Fibroblast of lung (primary cell): ENCODE results near the gene HTD2.

Experiments used
- CTCF ChIP-seq, 2 donors: IDR thresholded peaks in 1 of 2; conservative IDR thresholded peaks in 1 of 2; 1 replicate in 1 of 2; 2 replicates in 1 of 2; pipeline ENCODE4 v1.5.1; 2011 to 2012; ENCODE audit warnings: low read length in 2 of 2, control low read depth in 1 of 2, inconsistent platforms in 1 of 2, low read depth in 1 of 2, mild to moderate bottlenecking in 1 of 2
- EZH2 ChIP-seq: IDR thresholded peaks from 2 replicates; pipeline ENCODE4 v1.5.1; 2012; ENCODE audit warnings: low read length, control low read depth, mild to moderate bottlenecking; ENCODE audit errors: missing control alignments

DNA sequence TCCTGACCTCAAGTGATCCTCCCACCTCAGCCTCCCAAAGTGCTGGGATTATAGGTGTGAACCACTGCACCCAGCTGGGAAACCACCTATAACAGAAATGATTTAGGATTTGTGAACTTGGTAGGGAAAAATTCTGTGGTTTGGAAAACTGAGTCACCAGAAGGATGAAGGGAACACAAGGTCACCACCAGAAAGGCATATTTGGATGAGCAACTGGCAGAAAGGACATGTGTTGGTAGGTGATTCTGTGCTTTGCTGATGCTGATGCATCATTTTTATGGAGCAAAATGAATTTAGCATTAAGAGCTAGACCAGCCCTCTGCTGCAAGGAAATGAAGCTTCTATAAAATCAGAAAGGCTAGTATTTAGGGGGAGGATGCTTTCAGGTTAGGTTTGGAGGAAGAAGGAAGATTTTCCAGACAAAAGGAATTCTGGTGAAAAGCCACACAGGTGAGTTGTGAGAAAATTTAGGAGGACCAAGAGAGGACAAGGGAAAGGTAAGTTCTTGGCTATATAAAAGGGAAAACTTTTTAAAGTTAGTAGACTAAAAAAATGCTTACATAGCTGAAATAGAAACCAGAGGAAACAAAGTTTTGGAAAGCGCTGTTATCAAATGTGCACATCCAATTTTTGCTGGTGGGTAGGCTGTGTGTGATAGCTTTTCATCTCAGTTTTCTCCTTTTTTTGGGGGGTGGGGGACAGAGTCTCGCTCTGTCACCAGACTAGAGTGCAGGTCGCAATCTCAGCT is 30.0 kb downstream of the HTD2 start:
- TF ChIP-seq CTCF (conservative IDR thresholded peaks at IDR 0.05 in 1 of 2, IDR thresholded peaks at IDR 0.05 in 1 of 2; ENCODE audit: low read depth in 1 of 2, low read length in 2 of 2): no peak
- no peak for TF ChIP-seq EZH2
